GM19452 (cell line): ENCODE data around the gene FAM168A.
A peak's percentile ranks its signal among the peaks of the same experiment; 100 is the strongest.

Source experiments
- ATAC-seq: cut with Tn5 transposase; IDR thresholded peaks from one replicate; pipeline ENCODE4 v1.9.1; 2021; ENCODE audit not compliant: unreplicated experiment

The FAM168A gene

DNA sequence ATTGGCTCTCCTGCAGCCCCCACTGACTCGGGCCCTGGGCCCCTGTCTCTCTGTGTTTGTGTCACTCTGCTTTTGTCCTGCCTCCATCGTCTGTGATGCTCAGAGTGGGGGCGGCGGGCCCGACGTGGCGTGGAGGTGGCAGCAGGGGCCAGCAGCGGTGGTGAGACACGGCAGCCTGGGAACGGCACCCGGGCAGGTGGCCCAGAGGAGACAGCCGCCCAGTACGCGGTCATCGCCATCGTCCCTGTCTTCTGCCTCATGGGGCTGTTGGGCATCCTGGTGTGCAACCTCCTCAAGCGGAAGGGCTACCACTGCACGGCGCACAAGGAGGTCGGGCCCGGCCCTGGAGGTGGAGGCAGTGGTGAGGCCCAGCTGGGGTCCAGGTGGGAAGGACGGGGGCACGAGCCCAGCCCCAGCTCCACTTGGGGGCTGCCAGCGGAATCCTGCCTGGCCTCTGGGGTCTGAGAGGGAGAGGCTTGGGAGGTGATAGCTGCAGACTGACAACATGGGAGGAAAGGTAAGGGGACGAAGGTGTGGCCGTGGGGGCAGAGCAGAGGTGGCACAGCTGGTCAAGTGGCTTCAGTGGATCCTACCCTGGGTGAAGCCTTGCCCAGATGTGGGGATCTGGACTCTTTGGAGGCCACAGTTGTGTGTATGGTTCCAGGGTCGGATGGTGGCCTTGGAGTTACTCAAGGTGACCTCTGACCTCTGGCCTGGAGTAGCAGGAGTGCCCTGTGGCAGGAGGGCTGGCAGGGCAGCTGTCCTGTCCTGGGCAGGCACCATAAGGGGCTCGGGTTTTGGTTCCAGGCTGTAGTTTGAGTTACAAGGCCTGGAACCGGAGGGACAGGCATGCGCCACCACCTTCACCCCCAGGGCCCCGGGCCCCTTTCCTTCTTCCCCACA lies 205.6 kb downstream of the FAM168A start:
- no peak for ATAC-seq

GRCh38 chr11:73391665-73392064 lies 206.2 kb downstream of the FAM168A start:
- ATAC-seq: no peak

DNA sequence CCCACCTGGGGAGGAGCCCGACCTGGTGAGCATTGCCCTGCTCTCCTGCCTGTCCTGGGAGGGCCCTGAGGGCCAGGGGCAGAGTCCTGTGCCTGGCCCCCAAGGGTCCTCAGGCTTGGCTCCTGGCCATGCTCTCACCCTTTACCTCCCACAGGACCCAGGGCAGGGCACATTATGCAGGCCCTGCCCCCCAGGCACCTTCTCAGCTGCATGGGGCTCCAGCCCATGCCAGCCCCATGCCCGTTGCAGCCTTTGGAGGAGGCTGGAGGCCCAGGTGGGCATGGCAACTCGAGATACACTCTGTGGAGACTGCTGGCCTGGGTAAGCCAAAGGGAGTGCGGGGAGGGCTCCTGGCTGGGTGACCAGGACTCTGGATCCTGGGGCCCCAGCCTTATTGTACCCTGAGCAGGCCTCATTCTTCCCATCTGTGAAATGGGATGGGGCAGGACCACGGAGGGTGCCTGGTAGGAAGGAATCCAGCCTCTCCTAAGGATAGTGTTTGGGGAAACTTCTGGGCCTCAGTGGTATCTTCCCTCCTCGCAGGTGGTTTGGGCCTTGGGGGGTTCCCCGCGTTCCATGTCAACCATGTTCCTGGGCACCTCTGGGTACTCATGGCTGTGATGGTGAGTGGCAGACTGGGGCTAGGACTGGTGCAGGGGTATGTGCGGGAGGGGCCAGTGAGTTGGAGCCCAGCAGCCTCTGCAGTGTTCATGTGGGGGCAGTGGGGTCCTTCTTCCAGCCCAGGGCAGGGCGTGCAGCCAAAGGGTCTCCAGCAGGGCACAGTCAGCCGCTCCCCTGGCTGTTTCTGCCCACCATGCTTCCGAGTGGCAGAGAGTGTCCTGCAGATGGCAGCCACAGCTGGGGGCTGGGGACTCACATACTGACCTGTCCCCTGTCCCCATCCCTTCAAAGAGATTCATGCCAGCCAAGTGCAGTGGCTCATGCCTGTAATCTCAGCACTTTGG lies 207.0 kb downstream of the FAM168A start:
- no peak for ATAC-seq

DNA sequence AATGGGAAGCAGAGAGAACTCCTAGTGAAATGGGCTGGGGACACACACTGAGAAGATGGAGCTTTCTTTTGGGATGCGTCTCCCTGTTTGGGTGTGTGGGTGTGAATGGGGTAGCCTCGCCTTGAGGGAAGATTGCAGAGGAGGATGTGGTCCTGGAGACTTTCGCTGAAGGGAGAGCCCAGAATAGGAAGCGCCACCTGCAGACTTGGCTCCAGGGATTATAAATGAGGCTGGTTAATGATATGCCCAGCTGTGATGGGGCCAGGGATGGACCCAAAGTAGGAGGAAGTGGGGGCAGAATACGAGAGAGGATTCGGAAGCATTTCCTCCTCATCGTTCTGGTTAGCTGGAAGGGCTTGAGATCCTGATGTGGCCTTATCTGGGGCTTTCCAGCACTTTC lies 208.0 kb downstream of the FAM168A start:
- ATAC-seq: no peak

DNA sequence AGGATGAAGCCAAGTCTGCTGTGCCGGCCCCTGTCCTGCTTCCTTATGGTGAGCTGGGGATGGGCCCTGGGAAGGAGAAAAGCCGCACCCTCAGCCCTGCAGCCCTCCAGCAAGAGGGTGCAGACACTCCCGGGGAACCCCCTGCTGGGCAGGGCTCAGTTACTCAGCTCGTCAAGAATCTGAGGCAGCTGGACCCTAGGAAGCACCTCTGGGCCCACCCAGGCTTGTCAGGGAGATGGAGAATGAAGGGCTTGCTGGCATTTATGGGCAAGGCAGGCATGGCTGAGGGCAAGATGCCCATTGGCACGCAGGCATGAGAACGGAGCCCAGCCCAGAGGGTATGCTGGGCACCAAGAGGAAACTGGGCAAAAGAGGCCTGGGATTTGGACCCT lies 208.8 kb downstream of the FAM168A start:
- ATAC-seq: no peak

GRCh38 chr11:73388265-73389133 lies 209.4 kb downstream of the FAM168A start:
- no peak for ATAC-seq

DNA sequence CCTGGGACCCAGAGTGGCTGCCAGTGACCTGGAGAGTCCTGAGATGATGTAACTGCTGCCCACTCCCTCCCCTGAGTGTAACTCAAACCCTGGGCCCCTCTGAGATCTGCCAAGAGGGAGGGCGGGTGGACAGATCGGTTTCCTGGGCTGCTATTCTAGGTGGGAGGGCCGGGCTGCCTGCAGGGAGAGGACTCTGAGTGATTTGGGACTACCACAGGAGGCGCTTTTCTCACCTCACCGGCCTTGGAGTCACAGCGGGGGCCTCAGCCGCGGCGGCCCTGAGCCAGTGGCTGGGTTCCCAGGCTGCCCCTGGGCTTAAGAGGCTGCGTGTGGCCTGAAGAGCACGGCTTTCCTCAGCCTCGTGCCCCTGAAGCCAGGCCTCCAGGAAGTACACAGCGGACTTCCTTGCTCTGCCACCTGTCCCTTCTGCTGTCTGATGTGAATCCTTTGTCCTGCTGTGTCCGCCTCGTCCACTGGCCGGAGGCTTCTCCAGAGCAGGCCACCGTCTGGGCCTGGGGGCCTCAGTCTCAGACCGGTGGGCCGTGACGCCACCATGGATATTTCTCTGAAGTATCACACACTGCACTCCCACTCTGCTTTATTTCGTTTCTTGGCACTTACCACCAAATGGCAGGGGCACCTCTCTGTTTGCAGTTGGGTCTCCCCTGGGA lies 210.2 kb downstream of the FAM168A start:
- ATAC-seq: no peak

- no peak for ATAC-seq
Measured at GRCh38 chr11:73386546-73386945, 211.4 kb downstream of the FAM168A start.

DNA sequence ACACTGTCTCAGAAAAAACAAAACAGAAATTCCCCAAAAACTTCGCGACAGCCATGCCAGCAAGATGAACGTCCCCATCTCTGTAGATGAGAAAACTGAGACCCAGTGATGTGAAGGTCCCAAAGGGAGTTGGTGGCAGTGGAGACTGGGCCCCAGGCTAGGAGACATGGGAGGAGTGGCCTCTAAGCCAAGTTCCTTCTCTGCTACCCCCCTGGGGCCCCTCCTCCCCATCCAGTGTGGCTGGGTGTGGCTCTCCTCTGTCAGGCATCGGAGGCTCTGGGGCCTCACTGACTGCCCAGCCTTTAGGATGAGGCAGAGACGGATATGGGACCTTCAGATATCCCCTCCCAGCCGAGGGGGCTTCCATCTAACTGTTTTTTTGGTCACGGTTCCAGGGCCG lies 211.9 kb downstream of the FAM168A start:
- no peak for ATAC-seq

DNA sequence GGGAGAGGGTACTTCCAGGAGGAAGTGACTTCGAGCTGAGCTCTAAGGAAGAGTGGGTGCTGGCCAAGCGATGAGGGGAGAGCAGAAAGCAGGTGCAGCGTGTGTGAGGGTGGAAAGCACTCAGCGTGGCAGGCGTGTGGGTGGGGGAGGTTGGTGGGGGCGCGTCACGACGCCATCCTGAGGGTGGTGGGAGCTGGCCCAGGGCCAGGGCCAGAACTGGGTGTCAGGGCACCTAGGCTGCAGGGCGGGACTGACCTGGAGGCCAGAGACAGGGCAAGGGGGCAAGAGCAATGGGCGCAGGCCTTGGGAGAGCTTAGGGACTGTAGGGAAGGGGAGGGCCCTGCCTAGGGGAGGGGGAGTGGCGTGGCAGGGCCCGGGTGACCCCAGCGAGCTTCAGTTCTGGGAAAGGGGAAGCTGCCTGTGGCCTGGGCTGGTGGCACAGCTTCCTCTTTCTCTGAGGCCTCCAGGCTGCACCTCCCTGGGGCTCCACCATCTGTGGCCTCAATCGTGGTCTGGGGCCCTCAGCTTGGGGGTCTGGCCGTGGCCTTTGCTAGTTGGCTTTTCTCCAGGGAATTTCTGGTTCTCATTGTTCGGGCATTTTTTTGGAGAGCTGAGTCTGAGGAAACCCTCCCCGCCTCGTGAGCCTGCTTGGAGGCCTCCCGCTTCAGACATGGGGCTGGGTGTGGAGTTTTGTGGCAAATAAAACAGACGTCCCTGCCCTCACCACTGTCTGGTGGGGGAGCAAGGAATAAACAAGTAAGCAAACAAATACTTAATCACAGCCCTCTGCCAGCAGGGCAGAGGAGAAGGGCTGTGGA lies 212.8 kb downstream of the FAM168A start:
- ATAC-seq: peak; percentile 44

GRCh38 chr11:73384531-73384871 lies 213.4 kb downstream of the FAM168A start:
- ATAC-seq: no peak

DNA sequence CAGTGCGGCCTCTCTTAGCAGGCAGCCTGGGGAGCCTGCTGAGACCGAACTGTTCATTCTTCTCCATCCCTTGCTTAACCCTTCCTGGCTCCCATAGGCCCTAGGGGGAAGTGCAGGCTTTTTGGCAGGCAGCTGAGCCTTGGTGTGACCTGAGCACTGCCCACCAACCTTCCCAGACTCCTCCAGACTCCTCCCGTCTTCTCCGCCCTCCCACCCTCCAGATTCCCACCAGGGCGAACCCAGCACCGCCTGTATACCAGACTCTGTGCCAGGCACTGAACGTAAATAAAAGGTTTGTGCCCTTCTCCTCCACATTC lies 213.8 kb downstream of the FAM168A start:
- ATAC-seq: no peak

DNA sequence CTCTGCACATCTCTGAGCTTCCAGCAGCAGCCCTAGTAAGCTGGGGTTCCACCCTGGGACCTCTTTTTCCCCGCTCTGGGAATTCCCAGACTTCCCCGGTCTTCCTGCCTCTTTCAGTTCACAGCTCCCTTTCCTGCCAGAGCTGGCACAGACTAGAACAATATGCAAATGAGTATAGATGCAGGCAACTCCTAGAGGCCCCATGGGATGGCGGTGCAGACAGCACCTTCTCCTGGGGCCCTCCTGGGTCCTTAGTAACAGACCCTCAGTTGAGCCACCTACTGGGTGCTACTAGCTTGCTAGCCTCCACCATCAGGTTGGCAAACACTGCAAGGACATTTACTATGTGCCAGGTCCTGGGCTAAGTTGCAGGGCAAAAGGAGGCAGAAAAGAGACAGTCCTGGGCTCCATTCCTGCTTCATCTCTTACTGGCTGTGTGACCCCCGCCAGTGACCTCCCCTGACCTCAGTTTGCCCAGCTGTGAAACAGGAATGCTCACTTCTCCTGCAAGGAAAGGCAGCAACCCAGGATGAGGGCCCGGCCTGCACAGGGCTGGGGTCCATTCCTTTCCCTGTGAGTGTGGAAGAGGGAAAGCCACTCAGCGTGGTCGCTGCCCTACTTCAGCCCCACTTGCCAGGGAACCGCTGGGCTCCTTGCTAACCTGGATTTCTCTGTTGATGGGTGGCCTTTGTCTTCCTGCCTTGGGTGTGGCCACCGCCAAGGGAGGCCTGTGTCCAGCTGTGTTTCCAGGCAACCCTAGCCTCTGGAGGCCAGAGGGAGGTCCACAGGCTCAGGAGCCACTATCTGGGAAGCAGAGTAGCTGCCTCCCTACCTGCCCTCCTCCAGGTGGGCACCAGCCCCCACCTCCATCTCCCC lies 214.4 kb downstream of the FAM168A start:
- ATAC-seq: no peak

- no peak for ATAC-seq
Measured at GRCh38 chr11:73382747-73383146, 215.2 kb downstream of the FAM168A start.

- ATAC-seq: no peak
Measured at GRCh38 chr11:73382183-73382582, 215.7 kb downstream of the FAM168A start.

DNA sequence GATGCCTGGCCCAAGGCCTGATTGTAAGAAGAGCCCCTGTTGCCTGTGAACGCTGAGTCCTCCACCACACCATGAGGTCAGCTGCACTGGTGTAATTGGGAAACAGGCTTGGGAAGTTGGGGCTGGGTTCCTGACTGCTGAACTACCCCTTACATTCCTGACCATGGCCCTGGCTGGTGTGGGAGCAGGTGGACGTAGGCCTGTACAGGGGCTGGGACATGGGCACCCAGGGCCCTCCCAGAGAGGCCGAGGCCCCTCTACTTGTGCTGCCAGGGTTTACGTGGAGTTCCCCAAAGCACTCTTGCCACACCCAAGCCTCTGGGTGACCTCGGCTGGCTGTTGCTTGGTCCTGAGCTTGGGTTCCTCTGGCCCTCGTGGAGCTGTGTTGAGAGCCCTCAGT lies 216.3 kb downstream of the FAM168A start:
- ATAC-seq: no peak

GRCh38 chr11:73380897-73381410 lies 217.0 kb downstream of the FAM168A start:
- ATAC-seq: no peak

- ATAC-seq: no peak
Measured at GRCh38 chr11:73380331-73380730, 217.6 kb downstream of the FAM168A start.
